GM23338 (cell line): ENCODE data around the gene TMEM61. TPM values are rescaled to one million over a fixed set of nuclear protein-coding genes. Genes with fewer than 3 reads are reported as not detected.
A peak's percentile ranks its signal among the peaks of the same experiment; 100 is the strongest.

Experiments
- ATAC-seq: fragments of 200-7000 bp; cut with Tn5 transposase; 3 replicates; pipeline ENCODE4 v1.9.1; 2020
- DNase-seq: peaks from one replicate; pipeline ENCODE4 v3.0.0-alpha.2; 2015; ENCODE audit warnings: low spot score
- H2AFZ ChIP-seq: fragments of 200-600 bp; sonication (generic); 2 replicates; pipeline ENCODE4 v1.8.0; 2016; ENCODE audit warnings: antibody characterized with exemption, mild to moderate bottlenecking, moderate library complexity
- H3F3A ChIP-seq: fragments of 200-600 bp; sonication (generic); replicated peaks from 2 replicates; pipeline ENCODE4 v1.8.0; 2017; ENCODE audit warnings: antibody characterized with exemption, mixed run types, low read depth
- H3K27ac ChIP-seq: fragments of 200-600 bp; sonication (generic); 2 replicates; pipeline ENCODE4 v1.6.1; 2016; ENCODE audit warnings: low read depth
- H3K27me3 ChIP-seq: fragments of 200-600 bp; sonication (generic); 2 replicates; pipeline ENCODE4 v1.8.0; 2016; ENCODE audit warnings: mild to moderate bottlenecking, mixed run types, moderate library complexity; ENCODE audit not compliant: insufficient read depth
- H3K36me3 ChIP-seq: fragments of 200-600 bp; sonication (generic); 2 replicates; pipeline ENCODE4 v1.8.0; 2016; ENCODE audit warnings: mild to moderate bottlenecking; ENCODE audit not compliant: insufficient read depth
- H3K4me1 ChIP-seq: fragments of 200-600 bp; sonication (generic); 2 replicates; pipeline ENCODE4 v1.8.0; 2016; ENCODE audit warnings: mild to moderate bottlenecking, moderate library complexity; ENCODE audit not compliant: insufficient read depth
- H3K4me2 ChIP-seq: fragments of 200-600 bp; sonication (generic); 2 replicates; pipeline ENCODE4 v1.7.1; 2017; ENCODE audit warnings: mixed run types
- H3K4me3 ChIP-seq: fragments of 200-600 bp; sonication (generic); 2 replicates; pipeline ENCODE4 v1.6.1; 2016; ENCODE audit warnings: mixed run types
- H3K79me2 ChIP-seq: fragments of 200-600 bp; sonication (generic); replicated peaks from 2 replicates; pipeline ENCODE4 v1.8.0; 2017; ENCODE audit warnings: mild to moderate bottlenecking; ENCODE audit not compliant: insufficient read depth
- H3K9me2 ChIP-seq: fragments of 200-600 bp; sonication (generic); 2 replicates; pipeline ENCODE4 v1.8.0; 2017; ENCODE audit not compliant: insufficient read depth
- H4K20me1 ChIP-seq: fragments of 200-600 bp; sonication (generic); replicated peaks from 2 replicates; pipeline ENCODE4 v1.8.0; 2017; ENCODE audit warnings: mild to moderate bottlenecking; ENCODE audit not compliant: insufficient read depth
- H3K27ac Mint-ChIP-seq: 2 replicates; pipeline ENCODE4 v1.8.0; 2020; ENCODE audit warnings: inconsistent platforms, mild to moderate bottlenecking, moderate library complexity, mixed read lengths
- H3K27me3 Mint-ChIP-seq: 3 replicates; pipeline ENCODE4 v1.8.0; 2022; ENCODE audit warnings: low read depth, mild to moderate bottlenecking, moderate library complexity, mixed read lengths, inconsistent platforms; ENCODE audit not compliant: insufficient read depth, poor library complexity
- H3K36me3 Mint-ChIP-seq: 3 replicates; pipeline ENCODE4 v1.8.0; 2021; ENCODE audit warnings: low read depth, mild to moderate bottlenecking, inconsistent platforms, moderate library complexity, mixed read lengths
- H3K4me1 Mint-ChIP-seq: 3 replicates; pipeline ENCODE4 v1.8.0; 2020; ENCODE audit warnings: mild to moderate bottlenecking, inconsistent platforms, mixed read lengths
- H3K4me3 Mint-ChIP-seq: 3 replicates; pipeline ENCODE4 v1.8.0; 2021; ENCODE audit warnings: moderate library complexity, mild to moderate bottlenecking, inconsistent platforms, mixed read lengths
- H3K9me3 Mint-ChIP-seq: 3 replicates; pipeline ENCODE4 v1.8.0; 2020; ENCODE audit warnings: moderate library complexity, mild to moderate bottlenecking, inconsistent platforms, mixed read lengths
- EZH2 ChIP-seq: fragments of 200-600 bp; sonication (generic); IDR thresholded peaks from one replicate; pipeline ENCODE4 v1.8.0; 2017; ENCODE audit warnings: antibody characterized with exemption, mild to moderate bottlenecking, low read depth; ENCODE audit not compliant: unreplicated experiment
- JUNB ChIP-seq: IDR thresholded peaks from one replicate; pipeline ENCODE4 v1.6.1; 2016; ENCODE audit warnings: antibody characterized with exemption; ENCODE audit not compliant: unreplicated experiment
- POLR2AphosphoS5 ChIP-seq: IDR thresholded peaks from 2 replicates; pipeline ENCODE4 v1.6.1; 2016; ENCODE audit warnings: antibody characterized with exemption, low read depth
- ZNF114 ChIP-seq: fragments of 250-450 bp; sonication (Bioruptor Pico); IDR thresholded peaks from 2 replicates; pipeline ENCODE4 v1.5.0; 2020; ENCODE audit warnings: mild to moderate bottlenecking, moderate library complexity
- polyA plus RNA-seq: library from polyadenylated mRNA; unstranded; fragments of >200 nt; fragmentation: Nextera tagmentation; extraction: Ambion mirVana; gene quantifications from 2 replicates; pipeline ENCODE4 v1.2.1, GENCODE V29; 2016
- total RNA-seq: library from RNA; depleted of rRNA; stranded (reverse); fragments of >200 nt; shearing (Covaris generic); gene quantifications from 2 replicates; pipeline ENCODE4 v1.2.3, GENCODE V29; 2014
- TF ChIP-seq, protein P1 (sequence below): fragments of 250-450 bp; sonication (Bioruptor Pico); IDR thresholded peaks from 2 replicates; pipeline ENCODE4 v1.5.0; 2020; ENCODE audit warnings: mild to moderate bottlenecking, moderate library complexity
- TF ChIP-seq, protein P2 (sequence below): IDR thresholded peaks from one replicate; pipeline ENCODE4 v1.6.1; 2018; ENCODE audit warnings: antibody characterized with exemption; ENCODE audit not compliant: unreplicated experiment

The TMEM61 gene
- total and polyA plus RNA-seq, 2 experiments from 2014 or later: 2.0 to 3.6 TPM

DNA sequence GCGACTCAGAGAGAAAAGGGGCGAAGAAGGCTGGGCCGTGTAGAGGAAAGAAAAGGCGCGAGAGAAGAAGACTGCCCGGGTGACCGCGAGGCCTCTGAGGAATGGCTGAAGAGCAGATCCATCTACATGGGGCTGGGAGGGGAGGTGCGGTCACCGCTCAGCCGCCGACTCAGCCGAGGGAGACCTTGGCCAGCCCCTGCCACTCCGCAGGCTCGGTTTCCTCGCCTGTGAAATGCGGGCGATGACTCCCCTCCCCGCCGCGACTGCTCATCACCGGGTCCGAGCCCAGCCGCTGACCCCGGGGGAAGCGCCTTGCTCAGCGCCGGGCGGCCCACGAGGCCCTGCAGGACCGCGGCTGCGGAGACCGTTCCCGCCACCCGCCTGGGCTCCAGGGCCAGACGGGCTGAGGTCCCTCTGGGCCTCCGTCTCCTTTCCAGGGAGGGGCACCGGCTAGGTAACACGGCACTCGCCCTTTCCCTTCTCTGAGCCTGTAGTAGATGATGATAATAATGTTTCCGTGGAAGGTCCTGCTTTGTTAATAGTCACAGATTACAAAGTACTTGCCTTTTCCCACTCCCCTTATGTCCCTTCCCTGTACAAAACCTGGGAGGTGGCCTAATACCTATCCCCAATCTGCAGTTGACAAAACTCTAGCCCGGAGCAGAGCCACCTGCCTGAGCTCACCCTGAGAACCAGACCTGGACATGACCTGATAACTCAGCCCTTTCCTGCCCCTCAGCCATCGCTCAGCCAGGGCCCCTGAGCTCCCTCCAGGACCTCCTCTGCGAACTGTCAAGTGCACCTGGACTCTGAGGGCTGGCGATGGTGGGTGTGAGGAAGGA, 16.7 kb downstream of the TMEM61 start (continued):
- TF ChIP-seq, protein P1, sequence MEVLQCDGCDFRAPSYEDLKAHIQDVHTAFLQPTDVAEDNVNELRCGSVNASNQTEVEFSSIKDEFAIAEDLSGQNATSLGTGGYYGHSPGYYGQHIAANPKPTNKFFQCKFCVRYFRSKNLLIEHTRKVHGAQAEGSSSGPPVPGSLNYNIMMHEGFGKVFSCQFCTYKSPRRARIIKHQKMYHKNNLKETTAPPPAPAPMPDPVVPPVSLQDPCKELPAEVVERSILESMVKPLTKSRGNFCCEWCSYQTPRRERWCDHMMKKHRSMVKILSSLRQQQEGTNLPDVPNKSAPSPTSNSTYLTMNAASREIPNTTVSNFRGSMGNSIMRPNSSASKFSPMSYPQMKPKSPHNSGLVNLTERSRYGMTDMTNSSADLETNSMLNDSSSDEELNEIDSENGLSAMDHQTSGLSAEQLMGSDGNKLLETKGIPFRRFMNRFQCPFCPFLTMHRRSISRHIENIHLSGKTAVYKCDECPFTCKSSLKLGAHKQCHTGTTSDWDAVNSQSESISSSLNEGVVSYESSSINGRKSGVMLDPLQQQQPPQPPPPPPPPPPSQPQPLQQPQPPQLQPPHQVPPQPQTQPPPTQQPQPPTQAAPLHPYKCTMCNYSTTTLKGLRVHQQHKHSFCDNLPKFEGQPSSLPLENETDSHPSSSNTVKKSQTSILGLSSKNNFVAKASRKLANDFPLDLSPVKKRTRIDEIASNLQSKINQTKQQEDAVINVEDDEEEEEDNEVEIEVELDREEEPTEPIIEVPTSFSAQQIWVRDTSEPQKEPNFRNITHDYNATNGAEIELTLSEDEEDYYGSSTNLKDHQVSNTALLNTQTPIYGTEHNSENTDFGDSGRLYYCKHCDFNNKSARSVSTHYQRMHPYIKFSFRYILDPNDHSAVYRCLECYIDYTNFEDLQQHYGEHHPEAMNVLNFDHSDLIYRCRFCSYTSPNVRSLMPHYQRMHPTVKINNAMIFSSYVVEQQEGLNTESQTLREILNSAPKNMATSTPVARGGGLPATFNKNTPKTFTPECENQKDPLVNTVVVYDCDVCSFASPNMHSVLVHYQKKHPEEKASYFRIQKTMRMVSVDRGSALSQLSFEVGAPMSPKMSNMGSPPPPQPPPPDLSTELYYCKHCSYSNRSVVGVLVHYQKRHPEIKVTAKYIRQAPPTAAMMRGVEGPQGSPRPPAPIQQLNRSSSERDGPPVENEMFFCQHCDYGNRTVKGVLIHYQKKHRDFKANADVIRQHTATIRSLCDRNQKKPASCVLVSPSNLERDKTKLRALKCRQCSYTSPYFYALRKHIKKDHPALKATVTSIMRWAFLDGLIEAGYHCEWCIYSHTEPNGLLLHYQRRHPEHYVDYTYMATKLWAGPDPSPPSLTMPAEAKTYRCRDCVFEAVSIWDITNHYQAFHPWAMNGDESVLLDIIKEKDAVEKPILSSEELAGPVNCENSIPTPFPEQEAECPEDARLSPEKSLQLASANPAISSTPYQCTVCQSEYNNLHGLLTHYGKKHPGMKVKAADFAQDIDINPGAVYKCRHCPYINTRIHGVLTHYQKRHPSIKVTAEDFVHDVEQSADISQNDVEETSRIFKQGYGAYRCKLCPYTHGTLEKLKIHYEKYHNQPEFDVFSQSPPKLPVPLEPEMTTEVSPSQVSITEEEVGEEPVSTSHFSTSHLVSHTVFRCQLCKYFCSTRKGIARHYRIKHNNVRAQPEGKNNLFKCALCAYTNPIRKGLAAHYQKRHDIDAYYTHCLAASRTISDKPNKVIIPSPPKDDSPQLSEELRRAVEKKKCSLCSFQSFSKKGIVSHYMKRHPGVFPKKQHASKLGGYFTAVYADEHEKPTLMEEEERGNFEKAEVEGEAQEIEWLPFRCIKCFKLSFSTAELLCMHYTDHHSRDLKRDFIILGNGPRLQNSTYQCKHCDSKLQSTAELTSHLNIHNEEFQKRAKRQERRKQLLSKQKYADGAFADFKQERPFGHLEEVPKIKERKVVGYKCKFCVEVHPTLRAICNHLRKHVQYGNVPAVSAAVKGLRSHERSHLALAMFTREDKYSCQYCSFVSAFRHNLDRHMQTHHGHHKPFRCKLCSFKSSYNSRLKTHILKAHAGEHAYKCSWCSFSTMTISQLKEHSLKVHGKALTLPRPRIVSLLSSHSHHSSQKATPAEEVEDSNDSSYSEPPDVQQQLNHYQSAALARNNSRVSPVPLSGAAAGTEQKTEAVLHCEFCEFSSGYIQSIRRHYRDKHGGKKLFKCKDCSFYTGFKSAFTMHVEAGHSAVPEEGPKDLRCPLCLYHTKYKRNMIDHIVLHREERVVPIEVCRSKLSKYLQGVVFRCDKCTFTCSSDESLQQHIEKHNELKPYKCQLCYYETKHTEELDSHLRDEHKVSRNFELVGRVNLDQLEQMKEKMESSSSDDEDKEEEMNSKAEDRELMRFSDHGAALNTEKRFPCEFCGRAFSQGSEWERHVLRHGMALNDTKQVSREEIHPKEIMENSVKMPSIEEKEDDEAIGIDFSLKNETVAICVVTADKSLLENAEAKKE (CRISPR knock-in tag): no peak
- TF ChIP-seq ZNF114 (no peak), JUNB (no peak)
- TF ChIP-seq, protein P2, sequence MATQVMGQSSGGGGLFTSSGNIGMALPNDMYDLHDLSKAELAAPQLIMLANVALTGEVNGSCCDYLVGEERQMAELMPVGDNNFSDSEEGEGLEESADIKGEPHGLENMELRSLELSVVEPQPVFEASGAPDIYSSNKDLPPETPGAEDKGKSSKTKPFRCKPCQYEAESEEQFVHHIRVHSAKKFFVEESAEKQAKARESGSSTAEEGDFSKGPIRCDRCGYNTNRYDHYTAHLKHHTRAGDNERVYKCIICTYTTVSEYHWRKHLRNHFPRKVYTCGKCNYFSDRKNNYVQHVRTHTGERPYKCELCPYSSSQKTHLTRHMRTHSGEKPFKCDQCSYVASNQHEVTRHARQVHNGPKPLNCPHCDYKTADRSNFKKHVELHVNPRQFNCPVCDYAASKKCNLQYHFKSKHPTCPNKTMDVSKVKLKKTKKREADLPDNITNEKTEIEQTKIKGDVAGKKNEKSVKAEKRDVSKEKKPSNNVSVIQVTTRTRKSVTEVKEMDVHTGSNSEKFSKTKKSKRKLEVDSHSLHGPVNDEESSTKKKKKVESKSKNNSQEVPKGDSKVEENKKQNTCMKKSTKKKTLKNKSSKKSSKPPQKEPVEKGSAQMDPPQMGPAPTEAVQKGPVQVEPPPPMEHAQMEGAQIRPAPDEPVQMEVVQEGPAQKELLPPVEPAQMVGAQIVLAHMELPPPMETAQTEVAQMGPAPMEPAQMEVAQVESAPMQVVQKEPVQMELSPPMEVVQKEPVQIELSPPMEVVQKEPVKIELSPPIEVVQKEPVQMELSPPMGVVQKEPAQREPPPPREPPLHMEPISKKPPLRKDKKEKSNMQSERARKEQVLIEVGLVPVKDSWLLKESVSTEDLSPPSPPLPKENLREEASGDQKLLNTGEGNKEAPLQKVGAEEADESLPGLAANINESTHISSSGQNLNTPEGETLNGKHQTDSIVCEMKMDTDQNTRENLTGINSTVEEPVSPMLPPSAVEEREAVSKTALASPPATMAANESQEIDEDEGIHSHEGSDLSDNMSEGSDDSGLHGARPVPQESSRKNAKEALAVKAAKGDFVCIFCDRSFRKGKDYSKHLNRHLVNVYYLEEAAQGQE: no peak

DNA sequence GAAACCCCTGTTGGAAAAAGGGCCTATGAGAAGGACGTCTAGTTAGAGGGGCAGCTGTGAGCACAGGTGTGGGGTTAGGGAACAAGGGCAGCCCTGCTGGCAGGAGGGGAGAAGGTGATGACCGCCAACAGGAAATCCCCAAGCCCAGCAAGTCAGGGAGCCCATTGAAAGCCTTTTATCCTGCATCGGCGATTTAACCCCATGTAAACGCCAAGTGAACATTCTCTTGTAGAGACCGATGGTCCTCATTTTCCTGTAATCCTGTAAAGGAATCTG, 17.2 kb downstream of the TMEM61 start:
- H3K4me1 ChIP-seq: peaks cover 37% of the 10 kb centered on the region
- peak; percentile 66 for TF ChIP-seq POLR2AphosphoS5
- TF ChIP-seq EZH2: no peak
- Mint-ChIP-seq H3K9me3 (no peaks in the 10 kb centered on the region; the same call in 2 of the 3 replicates), H3K36me3 (no peaks in the 10 kb centered on the region), H3K4me1 (peaks cover 40% of the 10 kb centered on the region), H3K27ac (no peak overlapping the region), H3K27me3 (peaks cover 46% of the 10 kb centered on the region), H3K4me3 (peak overlapping the region; percentile 66)
- no peak overlapping the region for H2AFZ ChIP-seq
- ATAC-seq (peak; percentile 38), DNase-seq (peak; percentile 83)
- H4K20me1 ChIP-seq: no peaks in the 10 kb centered on the region; the same call in 1 of the 2 replicates
- H3F3A ChIP-seq: peaks cover 3% of the 10 kb centered on the region; the same call in 1 of the 2 replicates
- no peak overlapping the region for H3K27ac ChIP-seq
- no peaks in the 10 kb centered on the region for H3K36me3 ChIP-seq
- peak overlapping the region; percentile 81 for H3K4me3 ChIP-seq
- peaks cover 48% of the 10 kb centered on the region for H3K27me3 ChIP-seq
- H3K9me2 ChIP-seq: no peaks in the 10 kb centered on the region
- H3K79me2 ChIP-seq: no peaks in the 10 kb centered on the region
- peak overlapping the region; percentile 100 for H3K4me2 ChIP-seq
